PFSK-1 (cell line): ENCODE measurements around the gene LAMA4.

Source experiments
- POLR2AphosphoS5 ChIP-seq: IDR thresholded peaks from 2 replicates; pipeline ENCODE4 v1.6.1; 2012; ENCODE audit warnings: low read depth, mild to moderate bottlenecking, control low read depth, low read length, moderate library complexity
- REST ChIP-seq, 2 experiments: IDR thresholded peaks; 2 replicates each; pipeline versions ENCODE4 v1.6.1 to v1.8.0; 2011 to 2012; ENCODE audit warnings: low read depth in 2 of 2, low read length in 2 of 2, control low read depth in 1 of 2, inconsistent platforms in 1 of 2, mild to moderate bottlenecking in 1 of 2, moderate library complexity in 1 of 2; ENCODE audit not compliant: insufficient read depth in 1 of 2
- TAF1 ChIP-seq: IDR thresholded peaks from 2 replicates; pipeline ENCODE4 v1.6.1; 2012; ENCODE audit warnings: low read length, control low read depth, borderline replicate concordance; ENCODE audit not compliant: insufficient read depth

GRCh38 chr6:112259337-112259675, 4.9 kb upstream of the LAMA4 start:
- TF ChIP-seq TAF1 (no peak), REST (IDR thresholded peaks at IDR 0.05; ENCODE audit: insufficient read depth in 1 of 2, low read depth in 2 of 2, low read length in 2 of 2) (no peak), POLR2AphosphoS5 (no peak)
